ENCODE data around the gene PVALEF. TPM values are rescaled to one million over a fixed set of nuclear protein-coding genes. Genes with fewer than 3 reads are reported as not detected.

The PVALEF gene
- total RNA-seq, 5 donors from 2014 or later (not counting 1 experiment from before 2014, with no cell fraction given) = not detected

- POLR2A ChIA-PET = no interaction called here
- no peak overlapping the region for H3K27ac ChIP-seq (ENCODE audit: low read length)
- Mint-ChIP-seq H3K27ac (no peak overlapping the region), H3K9me3 (no peaks in the 10 kb centered on the region), H3K4me3 (no peak overlapping the region), H3K4me1 (no peaks in the 10 kb centered on the region), H3K36me3 (no peaks in the 10 kb centered on the region), H3K27me3 (no peaks in the 10 kb centered on the region)
- no peaks in the 10 kb centered on the region for H3K27me3 ChIP-seq (replicated peaks in 1 of 2; ENCODE audit: control insufficient read depth in 2 of 2, extremely low read depth in 1 of 2, insufficient read depth in 2 of 2, low read length in 1 of 2)
- H3K4me1 ChIP-seq (ENCODE audit: control insufficient read depth in 1 of 2, extremely low read depth in 1 of 2, insufficient read depth in 2 of 2, low read length in 2 of 2) = no peaks in the 10 kb centered on the region
- H3K4me3 ChIP-seq (ENCODE audit: control insufficient read depth in 1 of 2, extremely low read depth in 1 of 2, low read length in 1 of 2) = no peak overlapping the region
- CTCF ChIA-PET = no interaction called here
- H3K9me3 ChIP-seq = no peaks in the 10 kb centered on the region
- 86% methylated on average over 6 of the region's 10 CpGs for WGBS (ENCODE audit: insufficient coverage)
- ATAC-seq (replicated peaks in 1 of 4) (no peak), DNase-seq (no peak)
- H3K36me3 ChIP-seq (ENCODE audit: control insufficient read depth in 2 of 2, extremely low read depth in 1 of 2, insufficient read depth in 1 of 2, low read length in 1 of 2) = peaks cover 11 to 23% of the 10 kb centered on the region in 2 donors
Observed at GRCh38 chr17:81202318-81202717, 37.0 kb downstream of the PVALEF start.

DNA sequence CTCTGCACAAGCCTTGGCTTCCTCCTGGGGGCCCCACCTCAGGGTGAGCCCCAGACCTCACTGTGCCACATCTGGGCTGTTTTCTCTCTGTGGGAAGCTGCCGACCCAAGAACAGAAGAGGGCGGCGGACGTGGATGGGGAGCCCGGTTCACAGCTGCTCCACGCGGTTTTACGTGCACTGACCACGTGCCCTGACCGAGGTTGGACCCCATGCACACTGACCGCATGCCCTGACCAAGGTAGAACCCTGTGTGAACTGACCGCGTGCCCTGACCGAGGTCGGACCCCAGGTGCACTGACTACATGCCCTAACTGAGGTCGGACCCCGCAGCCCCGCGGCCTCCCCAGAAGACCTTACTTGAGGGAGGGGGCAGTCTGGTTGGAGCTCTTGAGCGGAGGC, 37.8 kb downstream of the PVALEF start:
- no peak overlapping the region for H3K27ac Mint-ChIP-seq
- H3K4me1 Mint-ChIP-seq = no peaks in the 10 kb centered on the region
- H3K36me3 Mint-ChIP-seq = no peaks in the 10 kb centered on the region
- no peaks in the 10 kb centered on the region for H3K9me3 ChIP-seq
- DNase-seq = no peak
- H3K27ac ChIP-seq (ENCODE audit: low read length) = no peak overlapping the region
- H3K4me3 ChIP-seq (ENCODE audit: control insufficient read depth in 1 of 2, extremely low read depth in 1 of 2, low read length in 1 of 2) = no peak overlapping the region
- ATAC-seq (replicated peaks in 1 of 4) = no peak
- no peaks in the 10 kb centered on the region for H3K9me3 Mint-ChIP-seq
- no peaks in the 10 kb centered on the region for H3K27me3 ChIP-seq (replicated peaks in 1 of 2; ENCODE audit: control insufficient read depth in 2 of 2, extremely low read depth in 1 of 2, insufficient read depth in 2 of 2, low read length in 1 of 2)
- CTCF ChIA-PET = no interaction called here
- WGBS (ENCODE audit: insufficient coverage) = 96% methylated on average over 20 of the region's 20 CpGs
- H3K27me3 Mint-ChIP-seq = no peaks in the 10 kb centered on the region
- H3K36me3 ChIP-seq (ENCODE audit: control insufficient read depth in 2 of 2, extremely low read depth in 1 of 2, insufficient read depth in 1 of 2, low read length in 1 of 2) = peaks cover 9 to 23% of the 10 kb centered on the region in 2 donors
- no peaks in the 10 kb centered on the region for H3K4me1 ChIP-seq (ENCODE audit: control insufficient read depth in 1 of 2, extremely low read depth in 1 of 2, insufficient read depth in 2 of 2, low read length in 2 of 2)
- no peak overlapping the region for H3K4me3 Mint-ChIP-seq
- POLR2A ChIA-PET = no interaction called here

DNA sequence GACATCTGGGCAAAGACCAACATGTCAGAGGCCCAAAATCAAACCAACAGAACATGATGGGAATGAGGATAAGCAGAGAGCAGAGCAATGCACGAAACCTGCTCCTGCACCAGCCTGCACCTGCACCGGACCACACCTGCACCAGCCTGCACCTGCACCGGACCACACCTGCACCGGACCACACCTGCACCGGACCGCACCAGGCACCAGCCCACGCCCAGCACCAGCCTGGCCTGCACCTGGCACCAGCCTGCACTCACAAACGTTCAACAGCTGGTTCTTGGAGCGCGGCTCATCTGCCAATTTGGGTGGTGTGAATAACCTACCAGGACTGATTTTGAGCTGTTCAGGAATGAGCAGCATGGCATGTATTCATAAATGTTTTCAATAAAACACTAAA, 39.3 kb downstream of the PVALEF start:
- H3K27me3 ChIP-seq (replicated peaks in 1 of 2; ENCODE audit: control insufficient read depth in 2 of 2, extremely low read depth in 1 of 2, insufficient read depth in 2 of 2, low read length in 1 of 2) = no peaks in the 10 kb centered on the region
- Mint-ChIP-seq H3K4me3 (no peak overlapping the region), H3K9me3 (no peaks in the 10 kb centered on the region), H3K36me3 (peaks cover 3% of the 10 kb centered on the region), H3K27me3 (no peaks in the 10 kb centered on the region), H3K4me1 (no peaks in the 10 kb centered on the region), H3K27ac (no peak overlapping the region)
- no peaks in the 10 kb centered on the region for H3K9me3 ChIP-seq
- CTCF ChIA-PET = no interaction called here
- POLR2A ChIA-PET = no interaction called here
- 98% methylated on average over 7 of the region's 10 CpGs for WGBS (ENCODE audit: insufficient coverage)
- ATAC-seq (replicated peaks in 1 of 4) (no peak), DNase-seq (no peak)
- no peak overlapping the region for H3K4me3 ChIP-seq (ENCODE audit: control insufficient read depth in 1 of 2, extremely low read depth in 1 of 2, low read length in 1 of 2)
- H3K36me3 ChIP-seq (ENCODE audit: control insufficient read depth in 2 of 2, extremely low read depth in 1 of 2, insufficient read depth in 1 of 2, low read length in 1 of 2) = peaks cover 9 to 20% of the 10 kb centered on the region in 2 donors
- no peaks in the 10 kb centered on the region for H3K4me1 ChIP-seq (ENCODE audit: control insufficient read depth in 1 of 2, extremely low read depth in 1 of 2, insufficient read depth in 2 of 2, low read length in 2 of 2)
- H3K27ac ChIP-seq (ENCODE audit: low read length) = no peak overlapping the region

- Mint-ChIP-seq H3K27ac (no peak overlapping the region), H3K36me3 (peaks cover 3% of the 10 kb centered on the region), H3K4me3 (no peak overlapping the region), H3K9me3 (no peaks in the 10 kb centered on the region), H3K27me3 (no peaks in the 10 kb centered on the region), H3K4me1 (no peaks in the 10 kb centered on the region)
- Histone ChIP-seq H3K4me1 (ENCODE audit: control insufficient read depth in 1 of 2, extremely low read depth in 1 of 2, insufficient read depth in 2 of 2, low read length in 2 of 2) (no peaks in the 10 kb centered on the region), H3K4me3 (ENCODE audit: control insufficient read depth in 1 of 2, extremely low read depth in 1 of 2, low read length in 1 of 2) (no peak overlapping the region), H3K9me3 (no peaks in the 10 kb centered on the region), H3K27me3 (replicated peaks in 1 of 2; ENCODE audit: control insufficient read depth in 2 of 2, extremely low read depth in 1 of 2, insufficient read depth in 2 of 2, low read length in 1 of 2) (no peaks in the 10 kb centered on the region), H3K36me3 (ENCODE audit: control insufficient read depth in 2 of 2, extremely low read depth in 1 of 2, insufficient read depth in 1 of 2, low read length in 1 of 2) (peaks cover 9 to 14% of the 10 kb centered on the region in 2 donors), H3K27ac (ENCODE audit: low read length) (no peak overlapping the region)
- ATAC-seq (replicated peaks in 1 of 4) (no peak), DNase-seq (no peak)
- ChIA-PET POLR2A (no interaction called here), CTCF (no interaction called here)
- 94% methylated on average over 4 of the region's 4 CpGs for WGBS (ENCODE audit: insufficient coverage)
Observed at GRCh38 chr17:81206166-81206565, 40.9 kb downstream of the PVALEF start.

DNA sequence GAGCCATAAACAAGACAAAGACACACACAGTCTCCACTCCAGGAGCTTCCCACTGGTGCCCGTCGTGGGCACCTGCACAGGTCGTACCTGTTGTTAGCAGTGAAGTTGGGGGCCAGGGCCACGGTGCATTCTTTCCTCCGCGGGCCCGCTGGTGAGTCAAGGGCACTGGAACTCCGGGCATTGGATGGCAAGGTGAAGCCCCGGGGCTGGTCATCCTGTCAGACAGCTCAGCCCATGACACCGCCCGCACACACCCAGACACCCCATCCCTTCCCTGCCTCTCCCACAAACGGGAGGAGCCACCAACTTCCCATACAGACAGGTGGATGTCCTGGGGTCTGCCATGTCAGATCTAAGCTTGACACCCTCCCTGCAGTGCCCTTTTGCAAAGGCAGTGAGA, 41.4 kb downstream of the PVALEF start:
- DNase-seq = no peak

DNA sequence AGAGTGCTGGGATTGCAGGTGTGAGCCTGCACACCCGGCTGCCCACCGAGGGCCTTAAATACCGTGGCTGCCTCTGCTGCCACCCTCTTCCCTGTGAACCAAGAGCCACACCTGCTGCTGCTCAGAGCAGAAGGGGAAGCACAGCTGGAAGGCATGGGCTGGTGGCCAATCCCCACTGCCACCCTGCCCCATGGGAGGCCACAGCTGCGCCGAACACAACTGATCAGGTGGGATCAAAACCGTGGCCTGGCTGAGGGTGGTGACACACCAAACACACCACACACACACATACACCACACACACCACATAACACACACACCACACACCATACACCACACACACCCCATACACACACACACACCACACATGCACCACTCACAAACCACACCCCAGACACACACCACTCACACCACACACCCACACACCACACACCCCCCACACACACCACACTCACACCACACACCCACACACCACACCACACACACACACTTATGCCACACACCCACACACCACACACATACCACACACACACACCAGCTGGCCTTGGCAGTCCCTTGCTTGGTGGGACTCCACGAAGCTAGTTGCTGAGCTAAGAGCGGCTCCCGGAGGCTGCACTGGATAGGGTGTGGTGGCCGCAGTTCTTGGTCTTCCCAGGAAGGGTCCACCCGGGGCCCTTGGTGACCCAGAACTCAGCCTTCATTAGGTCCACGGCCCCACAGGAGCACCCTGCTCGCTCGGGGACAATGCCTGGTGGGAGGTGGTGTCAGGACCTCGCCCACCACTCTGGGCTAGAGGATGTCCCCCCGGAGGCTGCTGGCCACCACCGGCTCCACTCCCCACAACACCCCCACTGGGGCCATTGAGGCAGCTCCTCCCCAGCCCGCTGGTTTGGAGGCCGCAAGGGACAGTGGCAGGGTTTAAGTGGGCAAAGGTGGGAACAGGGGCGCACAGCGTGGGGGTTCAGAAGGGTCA, 42.6 kb downstream of the PVALEF start:
- Mint-ChIP-seq H3K27ac (no peak overlapping the region), H3K9me3 (no peaks in the 10 kb centered on the region), H3K4me3 (no peak overlapping the region), H3K27me3 (no peaks in the 10 kb centered on the region), H3K36me3 (peaks cover 3% of the 10 kb centered on the region), H3K4me1 (no peaks in the 10 kb centered on the region)
- no peak for ATAC-seq (replicated peaks in 1 of 4)
- Histone ChIP-seq H3K9me3 (no peaks in the 10 kb centered on the region), H3K27me3 (replicated peaks in 1 of 2; ENCODE audit: control insufficient read depth in 2 of 2, extremely low read depth in 1 of 2, insufficient read depth in 2 of 2, low read length in 1 of 2) (no peaks in the 10 kb centered on the region), H3K27ac (ENCODE audit: low read length) (no peak overlapping the region), H3K4me3 (ENCODE audit: control insufficient read depth in 1 of 2, extremely low read depth in 1 of 2, low read length in 1 of 2) (no peak overlapping the region), H3K36me3 (ENCODE audit: control insufficient read depth in 2 of 2, extremely low read depth in 1 of 2, insufficient read depth in 1 of 2, low read length in 1 of 2) (peaks cover 6 to 11% of the 10 kb centered on the region in 2 donors), H3K4me1 (ENCODE audit: control insufficient read depth in 1 of 2, extremely low read depth in 1 of 2, insufficient read depth in 2 of 2, low read length in 2 of 2) (no peaks in the 10 kb centered on the region)
- CTCF ChIA-PET = no interaction called here
- 85% methylated on average over 10 of the region's 21 CpGs for WGBS (ENCODE audit: insufficient coverage)
- no peak for DNase-seq
- POLR2A ChIA-PET = no interaction called here

More for the DNA sequence above, 41.4 kb downstream of the PVALEF start:
- no peak for ATAC-seq (replicated peaks in 1 of 4)
- Mint-ChIP-seq H3K27ac (no peak overlapping the region), H3K9me3 (no peaks in the 10 kb centered on the region), H3K4me1 (no peaks in the 10 kb centered on the region), H3K27me3 (no peaks in the 10 kb centered on the region), H3K4me3 (no peak overlapping the region), H3K36me3 (peaks cover 3% of the 10 kb centered on the region)
- Histone ChIP-seq H3K4me1 (ENCODE audit: control insufficient read depth in 1 of 2, extremely low read depth in 1 of 2, insufficient read depth in 2 of 2, low read length in 2 of 2) (no peaks in the 10 kb centered on the region), H3K9me3 (no peaks in the 10 kb centered on the region), H3K27me3 (replicated peaks in 1 of 2; ENCODE audit: control insufficient read depth in 2 of 2, extremely low read depth in 1 of 2, insufficient read depth in 2 of 2, low read length in 1 of 2) (no peaks in the 10 kb centered on the region), H3K36me3 (ENCODE audit: control insufficient read depth in 2 of 2, extremely low read depth in 1 of 2, insufficient read depth in 1 of 2, low read length in 1 of 2) (peaks cover 6 to 14% of the 10 kb centered on the region in 2 donors), H3K27ac (ENCODE audit: low read length) (no peak overlapping the region), H3K4me3 (ENCODE audit: control insufficient read depth in 1 of 2, extremely low read depth in 1 of 2, low read length in 1 of 2) (no peak overlapping the region)
- ChIA-PET CTCF (no interaction called here), POLR2A (no interaction called here)
- 93% methylated on average over 9 of the region's 12 CpGs for WGBS (ENCODE audit: insufficient coverage)

Data from T-cell (primary cell).